ENCODE results near the gene PPWD1.
"Not testable (repeated sequence)": the region's sequence is repeated elsewhere in the genome, so short reads cannot be mapped to it uniquely, and the experiment has no call there.

Gene PPWD1

DNA sequence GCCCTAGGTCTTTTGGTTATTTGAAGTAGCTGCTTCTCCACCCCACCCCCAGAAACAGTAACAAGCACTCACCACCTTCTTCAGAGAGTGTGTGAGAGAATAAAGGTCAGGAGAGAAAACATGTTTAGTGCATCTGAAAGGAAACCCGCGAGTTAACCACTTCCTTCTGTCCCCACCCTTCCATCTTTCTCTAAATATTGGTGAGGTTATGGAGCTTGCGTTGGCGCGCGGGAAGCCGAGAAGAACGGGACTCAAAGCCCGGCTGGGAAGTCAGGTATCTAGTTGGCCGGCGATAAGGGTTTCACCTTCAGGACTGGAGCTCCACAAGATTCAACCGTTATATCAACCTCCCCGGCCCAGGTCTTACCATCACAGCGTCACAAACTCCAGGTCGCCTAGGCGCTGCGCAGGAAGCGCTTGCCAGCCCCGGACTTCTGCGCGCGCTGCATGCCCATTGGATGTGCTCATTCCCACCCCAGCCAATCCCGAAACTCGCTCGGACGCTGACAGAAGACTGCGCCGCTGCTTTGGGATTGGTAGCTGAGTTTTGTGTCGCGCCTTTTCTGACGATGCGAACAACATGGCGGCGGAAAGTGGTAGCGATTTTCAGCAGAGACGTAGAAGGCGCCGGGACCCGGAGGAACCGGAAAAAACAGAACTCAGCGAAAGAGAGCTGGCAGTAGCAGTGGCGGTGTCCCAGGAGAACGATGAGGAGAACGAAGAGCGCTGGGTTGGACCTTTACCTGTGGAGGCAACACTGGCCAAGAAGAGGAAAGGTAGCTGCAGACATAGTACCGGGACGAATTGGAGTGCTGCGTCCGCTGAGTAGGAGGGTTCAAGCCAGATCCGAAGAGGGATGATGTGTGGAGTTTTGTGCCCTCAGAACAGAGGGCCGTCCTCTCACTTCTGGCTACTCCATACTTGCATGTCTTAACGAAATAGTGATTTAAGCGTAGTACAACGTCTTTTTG, at the start of gene PPWD1, which contains the start of gene CENPK:
Gene PPWD1, plus strand, starts transcription at position 566 of the 971 bp plus-strand sequence. Its CDS starts 15 bp downstream, at position 581.
Gene CENPK, minus strand, starts transcription at position 438 of the 971 bp plus-strand sequence. CDS start 8,261 bp downstream, outside the sequence.
- peak; percentile 91 for DNase-seq (ENCODE audit: low read depth)

DNA sequence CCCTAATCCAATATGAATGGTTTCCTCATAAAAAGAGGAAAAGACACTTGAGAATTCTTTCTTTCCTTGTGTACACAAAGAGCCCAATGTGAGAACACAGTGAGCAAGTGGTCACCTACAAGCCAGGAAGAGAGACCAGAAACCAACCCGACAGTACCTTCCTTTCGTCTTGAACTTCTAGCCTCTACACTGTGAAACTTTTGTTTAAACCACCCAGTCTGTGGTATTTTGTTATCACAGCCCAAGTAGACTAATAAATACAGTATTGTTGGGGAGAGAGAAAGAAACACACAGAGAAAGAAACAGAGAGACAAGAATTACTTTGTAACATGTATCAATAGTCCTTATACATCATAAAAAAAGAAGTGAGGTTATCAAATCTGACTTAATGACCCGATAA, 37.4 kb upstream of the PPWD1 start:
- no peak for DNase-seq (ENCODE audit: low read depth)

DNA sequence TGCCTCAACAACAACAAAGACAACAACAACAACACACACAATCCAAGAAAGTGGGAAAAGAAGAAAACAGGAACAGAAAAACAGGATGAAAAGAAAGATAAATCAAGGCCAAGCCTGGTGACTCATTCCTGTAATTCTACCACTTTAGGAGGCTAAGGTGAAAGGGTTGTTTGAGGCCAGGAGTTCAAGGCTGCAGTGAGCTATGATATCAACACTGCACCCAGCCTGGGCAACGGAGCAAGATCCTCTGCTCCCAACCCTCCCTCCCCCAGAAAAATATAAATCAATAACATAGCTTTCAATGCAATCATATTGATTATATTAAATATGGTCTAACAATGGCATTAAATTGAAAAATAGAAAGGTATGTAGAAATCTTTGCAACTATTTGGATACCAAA, 32.2 kb upstream of the PPWD1 start:
- DNase-seq (ENCODE audit: low read depth): no peak

DNA sequence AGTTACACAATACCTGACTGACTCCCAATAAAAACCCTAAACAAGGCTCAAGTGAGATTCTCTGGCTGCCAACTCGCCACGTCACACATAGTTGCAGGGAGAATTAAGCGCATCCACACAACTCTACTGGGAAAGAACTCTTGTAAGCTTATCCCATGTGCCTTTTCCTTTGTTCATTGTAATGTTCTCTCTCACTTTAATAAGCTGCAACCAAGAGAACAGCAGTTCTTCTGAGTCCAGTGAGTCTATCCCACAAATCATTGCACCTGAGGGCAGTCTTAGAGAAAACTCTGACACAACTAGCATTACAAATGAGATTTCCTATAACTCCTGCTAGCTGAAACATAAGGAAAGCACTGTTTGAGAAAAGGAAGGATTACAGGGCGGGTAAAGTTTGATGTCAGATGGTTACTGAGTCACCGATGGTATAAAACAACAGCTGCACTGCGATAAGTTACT, 27.5 kb upstream of the PPWD1 start:
- no peak for DNase-seq (ENCODE audit: low read depth)

DNA sequence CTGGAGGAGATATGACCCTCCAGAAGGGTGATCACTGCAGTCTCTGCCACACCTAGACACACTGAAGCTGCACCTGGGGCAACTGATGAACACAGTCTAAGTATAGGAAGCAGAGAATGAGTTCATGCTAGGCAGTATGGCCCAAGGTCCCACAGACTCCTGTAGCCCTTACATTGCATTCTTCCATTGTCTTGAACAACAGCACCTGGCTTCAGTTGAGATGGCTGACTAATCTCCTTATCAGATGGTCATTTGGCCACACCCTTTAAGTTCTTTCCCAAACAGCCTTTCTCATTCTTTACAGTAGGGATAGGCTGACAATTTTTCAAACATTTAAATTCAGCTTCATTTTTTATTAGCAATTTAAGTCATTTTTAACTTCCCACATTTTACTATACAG, 23.3 kb upstream of the PPWD1 start:
- DNase-seq (ENCODE audit: low read depth): no peak

DNA sequence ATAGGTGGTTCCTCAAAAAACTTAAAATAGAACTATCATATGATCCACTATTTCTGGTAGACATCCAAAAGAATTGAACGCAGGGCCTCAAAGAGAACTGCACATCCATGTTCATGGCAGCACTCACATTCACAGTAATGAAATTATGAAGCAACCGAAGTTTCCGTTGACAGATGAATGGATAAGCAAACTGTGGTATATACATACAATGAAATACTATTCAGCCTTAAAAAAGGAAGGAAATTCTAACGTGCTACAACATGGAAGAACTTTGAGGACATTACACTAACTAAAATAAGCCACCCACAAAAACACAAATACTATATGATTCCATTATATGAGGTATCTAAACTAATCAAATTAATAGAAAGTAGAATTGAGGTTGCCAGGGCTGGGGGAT, 18.6 kb upstream of the PPWD1 start:
- DNase-seq (ENCODE audit: low read depth): no peak

DNA sequence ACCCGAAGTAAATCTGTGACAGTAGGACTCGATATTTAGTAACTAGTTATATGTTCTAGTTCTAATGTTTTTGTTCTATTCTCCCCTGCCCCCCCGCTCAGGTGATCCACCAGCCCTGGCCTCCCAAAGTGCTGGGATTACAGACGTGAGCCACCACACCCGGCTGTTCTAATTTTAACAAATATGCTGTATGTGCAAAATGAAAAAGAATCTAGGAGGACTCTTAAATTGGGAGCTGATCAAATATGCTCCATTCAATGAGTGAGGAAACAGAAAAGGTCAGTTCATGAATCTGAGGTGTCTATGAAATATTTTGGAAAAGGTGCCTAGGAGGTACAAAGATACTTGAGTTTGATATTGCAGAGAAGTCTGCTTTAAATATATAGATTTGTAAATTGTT, 17.0 kb upstream of the PPWD1 start:
- no peak for DNase-seq (ENCODE audit: low read depth)

DNA sequence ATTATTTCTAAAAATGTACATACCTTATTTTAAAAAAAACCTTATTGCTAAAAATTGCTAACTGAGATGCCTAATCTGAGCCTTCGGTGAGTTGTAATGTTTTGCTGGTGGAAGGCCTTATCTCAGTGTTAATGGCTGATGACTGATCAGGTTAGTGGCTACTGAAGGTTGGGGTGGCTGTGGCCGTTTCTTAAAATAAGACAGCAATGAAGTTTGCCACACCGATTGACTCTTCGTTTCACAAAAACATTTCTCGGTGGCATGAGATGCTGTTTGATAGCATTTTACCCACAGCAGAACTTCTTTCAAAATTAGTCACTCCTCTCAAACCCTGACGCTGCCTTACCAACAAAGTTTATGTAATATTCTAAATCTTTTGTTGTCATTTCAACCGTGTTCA, 14.8 kb upstream of the PPWD1 start:
- DNase-seq (ENCODE audit: low read depth): no peak

DNA sequence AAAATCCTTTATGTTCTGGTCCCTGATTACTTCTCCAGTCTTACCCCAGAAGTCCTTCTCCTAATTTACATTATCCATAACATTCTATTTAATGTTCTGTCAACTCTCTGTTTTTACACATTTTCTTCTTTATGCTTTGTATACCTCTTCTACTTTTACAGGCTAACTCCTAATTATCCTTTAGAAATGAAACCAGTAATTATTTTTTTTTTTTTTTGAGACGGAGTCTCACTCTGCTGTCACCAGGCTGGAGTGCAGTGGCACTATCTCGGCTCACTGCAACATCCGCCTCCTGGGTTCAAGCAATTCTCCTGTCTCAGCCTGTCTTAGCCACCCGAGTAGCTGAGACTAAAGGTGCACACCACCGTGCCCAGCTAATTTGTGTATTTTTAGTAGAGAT, 9.2 kb upstream of the PPWD1 start:
- no peak for DNase-seq (ENCODE audit: low read depth)

DNA sequence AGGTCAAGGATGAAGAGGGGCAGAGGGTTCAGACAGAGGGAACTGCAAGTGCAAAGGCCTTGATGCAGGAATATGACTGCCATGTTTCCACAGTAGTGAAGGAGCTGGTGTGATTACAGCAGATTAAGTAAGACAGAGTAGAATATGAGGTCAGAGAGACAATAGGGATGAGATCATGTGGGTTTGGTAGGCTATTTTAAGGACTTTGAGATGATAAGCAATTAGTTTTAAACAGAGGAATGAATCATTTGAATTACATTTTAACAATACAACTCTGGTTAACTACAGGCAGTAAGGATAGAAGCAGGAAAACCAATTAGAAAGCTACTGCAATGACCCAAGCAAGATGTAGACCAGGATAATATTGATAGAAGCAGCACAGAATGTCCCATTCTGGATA, 7.8 kb upstream of the PPWD1 start:
- no peak for DNase-seq (ENCODE audit: low read depth)

DNA sequence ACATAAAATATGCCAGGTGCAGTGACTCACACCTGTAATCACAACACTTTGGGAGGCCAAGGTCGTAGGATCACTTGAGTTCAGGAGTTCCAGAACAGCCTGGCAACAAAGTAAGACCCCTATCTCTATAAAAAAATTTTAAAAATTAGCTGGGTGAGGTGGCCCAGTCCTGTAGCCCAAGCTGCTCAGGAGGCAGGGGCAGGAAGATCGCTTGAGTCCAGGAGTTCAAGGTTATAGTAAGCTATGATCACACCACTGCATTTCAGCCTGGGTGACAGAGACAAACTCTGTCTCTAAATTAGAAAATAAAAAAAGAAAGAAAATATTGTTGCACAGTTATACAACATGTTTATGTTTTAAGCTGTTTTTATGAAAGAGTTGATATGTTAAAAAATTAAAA, 6.9 kb upstream of the PPWD1 start:
- no peak for DNase-seq (ENCODE audit: low read depth)

DNA sequence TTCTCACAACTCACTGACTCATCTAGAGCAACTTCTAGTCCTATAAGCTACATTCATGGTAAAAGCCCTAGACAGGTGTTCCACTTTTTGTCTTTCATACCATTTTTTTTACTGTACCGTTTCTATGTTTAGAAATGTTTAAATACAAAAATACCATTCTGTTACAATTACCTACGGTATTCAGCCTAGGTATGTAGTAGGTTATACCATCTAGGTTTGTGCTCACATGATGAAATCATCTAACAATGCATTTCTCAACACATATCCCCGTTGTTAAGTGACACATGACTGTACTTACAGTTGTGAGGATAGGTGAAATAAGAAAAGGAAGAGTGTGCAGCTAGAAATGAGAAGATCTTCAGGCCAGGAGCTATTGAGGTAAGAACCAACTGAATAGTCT, 6.4 kb upstream of the PPWD1 start:
- DNase-seq (ENCODE audit: low read depth): no peak

DNA sequence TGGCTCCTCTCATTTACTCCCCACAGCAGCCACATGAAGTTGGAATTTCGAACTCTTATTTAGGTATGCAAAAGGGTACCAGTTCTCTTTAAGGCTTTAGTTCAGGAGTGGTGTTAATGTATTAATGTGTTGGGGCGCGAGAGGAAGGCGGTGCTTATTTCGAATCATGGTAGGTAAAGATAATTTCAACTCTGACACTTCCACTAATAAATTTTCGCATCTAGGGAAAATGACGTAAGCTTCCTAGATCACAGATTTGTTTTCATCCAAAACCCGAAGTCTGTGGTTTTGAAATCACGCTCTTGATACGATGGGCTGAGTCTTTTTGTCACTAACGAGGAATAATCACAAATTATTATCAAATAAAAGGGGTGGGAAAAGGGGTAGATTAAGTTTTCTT, 681 bp downstream of the PPWD1 start:
- no peak for DNase-seq (ENCODE audit: low read depth)

DNA sequence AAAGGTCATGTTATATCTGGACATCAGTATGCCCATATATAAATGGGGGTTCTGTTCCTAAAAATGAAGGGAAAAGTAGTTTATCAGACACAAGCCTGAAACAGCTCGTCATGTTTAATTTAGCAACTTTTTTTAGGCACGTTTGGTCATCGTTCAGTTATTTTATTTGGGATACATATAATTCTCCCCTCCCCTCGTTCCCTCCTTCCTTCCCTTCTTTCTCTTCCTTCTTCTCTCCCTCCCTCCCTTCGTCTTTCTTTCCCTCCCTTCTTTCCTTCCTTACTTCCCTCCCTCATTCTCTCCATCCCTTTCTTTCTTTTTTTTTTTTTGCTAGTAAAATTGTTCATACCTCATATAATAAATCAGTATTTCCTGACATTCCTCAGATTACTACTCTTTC, 3.4 kb downstream of the PPWD1 start:
- DNase-seq (ENCODE audit: low read depth): no peak

DNA sequence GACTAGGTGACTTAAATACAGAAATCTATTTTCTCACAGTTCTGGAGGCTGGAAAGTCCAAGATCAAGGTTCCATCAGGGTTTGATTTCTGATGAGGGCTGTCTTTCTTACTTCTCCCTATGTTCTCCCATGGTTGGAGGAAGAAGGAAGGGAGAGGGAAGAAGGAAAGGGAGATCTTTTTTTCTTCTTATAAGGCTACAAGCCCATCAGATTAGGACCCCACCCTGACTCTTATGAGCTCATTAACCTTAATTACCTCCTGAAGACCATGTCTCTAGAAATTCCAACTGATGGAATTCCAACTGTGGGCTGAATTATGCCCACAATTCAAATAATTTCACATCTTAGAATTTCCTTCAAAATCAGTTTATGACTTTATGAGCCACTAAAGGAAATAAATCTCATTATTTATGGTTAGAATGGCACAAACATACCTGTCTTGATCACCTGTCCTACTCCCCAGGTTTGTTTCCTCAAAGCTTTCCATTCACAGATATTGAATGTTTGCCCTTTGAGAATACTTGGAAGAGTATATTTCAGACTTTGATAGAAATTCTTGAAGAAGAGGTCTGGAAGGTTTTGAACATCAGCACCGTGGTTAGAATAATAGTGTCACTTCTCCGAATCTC, 7.6 kb downstream of the PPWD1 start:
- no peak for DNase-seq (ENCODE audit: low read depth)

DNA sequence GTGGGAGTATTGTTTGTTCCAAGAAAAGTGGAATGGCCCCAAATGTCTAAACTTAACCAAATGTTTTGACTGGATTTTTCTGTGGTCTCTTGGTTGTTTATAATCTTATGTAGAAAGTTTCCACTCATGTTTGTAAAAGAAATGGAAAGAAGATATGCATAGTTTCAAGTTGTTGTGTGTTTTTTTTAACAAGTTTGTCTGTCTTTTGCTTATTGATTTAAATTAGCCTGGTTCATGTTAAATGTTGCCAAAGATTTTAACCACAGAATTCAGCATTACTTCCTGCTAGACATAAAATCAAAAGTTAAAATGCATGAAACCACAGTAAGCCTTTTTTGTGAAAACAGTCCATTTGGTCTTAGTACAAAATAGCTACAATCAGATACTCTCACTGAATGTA, 14.0 kb downstream of the PPWD1 start:
- no peak for DNase-seq (ENCODE audit: low read depth)

DNA sequence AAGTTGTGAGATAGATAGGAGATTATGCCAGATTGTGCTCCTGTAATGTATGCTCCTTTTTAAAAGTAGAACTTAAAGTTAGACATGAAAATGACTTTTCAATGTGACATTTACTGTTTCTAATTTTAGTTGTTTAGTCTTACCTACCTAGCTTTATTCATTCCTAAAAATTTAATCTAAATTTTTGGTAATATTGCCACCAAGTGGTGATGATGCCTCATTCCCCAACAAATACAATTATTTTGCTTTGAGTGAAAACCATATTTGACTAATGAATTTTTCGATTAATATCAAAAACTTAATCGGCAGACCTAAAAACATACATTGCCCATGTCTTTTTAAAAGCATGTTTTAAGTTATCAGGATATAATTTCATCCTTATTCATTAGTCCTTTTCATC, 25.6 kb downstream of the PPWD1 start:
- no peak for DNase-seq (ENCODE audit: low read depth)

DNA sequence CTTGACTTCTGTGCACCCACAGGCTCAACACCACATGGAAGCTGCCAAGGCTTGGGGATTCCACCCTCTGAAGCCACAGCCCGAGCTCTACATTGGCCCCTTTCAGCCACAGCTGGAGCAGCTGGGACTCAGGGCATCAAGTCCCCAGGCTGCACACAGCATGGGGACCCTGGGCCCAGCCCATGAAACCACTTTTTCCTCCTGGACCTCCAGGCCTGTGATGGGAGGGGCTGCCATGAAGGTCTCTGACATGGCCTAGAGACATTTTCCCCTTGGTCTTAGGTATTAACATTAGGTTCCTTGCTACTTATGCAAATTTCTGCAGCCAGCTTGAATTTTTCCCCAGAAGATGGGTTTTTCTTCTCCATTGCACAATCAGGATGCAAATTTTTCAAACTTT, 38.7 kb downstream of the PPWD1 start:
- not testable (repeated sequence) for DNase-seq (ENCODE audit: low read depth)

DNA sequence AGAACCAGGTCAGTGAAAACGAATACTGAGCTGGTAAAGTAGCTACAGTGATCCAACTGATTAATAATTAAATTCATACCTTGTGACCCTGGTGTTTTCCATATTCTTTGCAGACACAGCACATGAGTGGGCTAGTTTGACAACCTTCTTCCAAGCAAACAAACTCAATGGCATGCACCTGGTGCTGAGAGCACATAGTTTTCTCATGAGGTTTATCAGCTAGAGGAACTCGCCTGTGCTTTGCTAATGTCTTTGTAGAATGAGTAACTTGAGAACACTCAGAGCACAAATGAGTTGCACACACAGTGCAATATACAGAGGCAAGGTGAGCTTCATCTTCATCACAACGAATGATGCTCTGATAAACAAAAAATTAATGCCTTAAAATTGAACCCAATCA, 48.4 kb downstream of the PPWD1 start:
- no peak for DNase-seq (ENCODE audit: low read depth)

DNA sequence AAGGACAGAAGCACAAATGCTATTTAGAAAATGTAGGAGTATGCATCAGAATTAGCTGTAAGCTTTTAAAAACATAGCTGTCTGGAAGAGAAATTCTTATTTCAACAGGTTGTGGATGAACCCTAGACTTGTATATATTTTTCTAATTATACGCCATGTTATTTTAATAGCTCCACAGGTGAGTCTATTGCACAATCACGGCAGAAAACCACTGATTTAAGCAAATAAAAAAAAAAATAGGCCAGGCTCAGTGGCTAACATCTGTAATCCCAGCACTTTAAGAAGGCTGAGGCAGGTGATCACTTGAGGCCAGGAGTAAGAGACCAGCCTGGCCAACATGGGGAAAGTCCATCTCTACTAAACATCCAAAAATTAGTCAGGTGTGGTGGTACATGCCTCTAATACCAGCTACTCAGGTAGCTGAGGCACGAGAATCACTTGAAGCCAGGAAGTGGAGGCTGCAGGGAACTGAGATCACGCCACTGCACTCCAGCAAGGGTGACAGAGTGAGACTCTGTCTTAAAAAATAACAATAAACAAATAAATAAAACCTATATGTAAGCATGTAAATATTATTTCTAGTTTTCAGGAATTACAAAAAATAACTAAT, 49.3 kb downstream of the PPWD1 start:
- no peak for DNase-seq (ENCODE audit: low read depth)

DNA sequence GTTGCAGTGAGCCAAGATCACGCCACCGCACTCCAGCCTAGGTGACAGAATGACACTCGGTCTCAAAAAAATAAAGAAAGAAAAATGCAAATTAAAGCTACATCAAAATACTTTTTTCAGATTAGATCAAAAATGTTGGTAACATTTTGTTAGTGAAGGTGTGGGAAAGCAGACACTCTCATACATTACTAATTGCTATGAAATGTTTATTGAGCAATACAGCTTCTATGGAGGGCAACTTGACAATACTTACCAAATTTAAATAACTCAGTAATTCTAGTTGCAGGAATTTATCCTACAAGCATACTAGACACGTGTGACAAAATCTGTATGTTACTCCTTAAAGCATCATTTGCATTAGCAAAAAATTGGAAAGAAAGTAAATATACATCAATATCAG, 56.9 kb downstream of the PPWD1 start:
- no peak for DNase-seq (ENCODE audit: low read depth)

DNA sequence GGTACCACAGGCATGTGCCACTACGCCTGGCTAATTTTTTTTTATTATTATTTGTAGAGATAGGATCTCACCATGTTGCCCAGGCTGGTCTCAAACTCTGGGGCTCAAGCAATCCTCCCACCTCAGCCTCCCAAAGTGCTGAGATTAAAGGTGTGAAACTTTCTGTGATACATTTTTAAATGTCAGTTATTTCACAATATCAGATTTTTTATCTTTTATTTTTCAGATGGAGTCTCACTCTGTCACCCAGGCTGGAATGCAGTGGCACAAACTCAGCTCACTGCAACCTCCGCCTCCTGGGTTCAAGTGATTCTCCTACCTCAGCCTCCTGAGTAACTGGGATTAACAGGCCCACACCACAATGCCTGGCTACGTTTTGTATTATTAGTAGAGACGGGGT, 58.9 kb downstream of the PPWD1 start:
- DNase-seq (ENCODE audit: low read depth): not testable (repeated sequence)

DNA sequence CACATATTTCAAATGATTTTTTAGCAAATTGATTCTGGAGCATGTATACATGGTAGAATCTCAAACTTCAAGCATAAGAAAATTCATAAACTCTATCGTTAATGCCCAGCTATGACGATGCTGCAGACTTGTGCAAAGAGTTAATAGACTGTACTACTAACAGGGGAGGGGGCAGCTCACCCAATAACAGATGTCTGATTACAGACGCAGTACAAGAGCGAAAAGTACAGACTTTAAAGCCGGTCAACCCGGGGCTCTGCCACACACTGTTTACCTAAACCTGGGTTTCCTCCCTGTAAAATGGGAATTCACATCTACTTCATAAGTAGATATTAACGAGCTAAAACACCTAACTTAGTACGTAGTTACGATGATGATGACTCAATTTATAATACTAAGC, 60.4 kb downstream of the PPWD1 start:
- DNase-seq (ENCODE audit: low read depth): no peak
